Caco-2 (cell line): Measurements from ENCODE around the gene SLC66A3. TPM values are rescaled to one million over a fixed set of nuclear protein-coding genes. Genes with fewer than 3 reads are reported as not detected.

ENCODE experiments used
- BruUV-seq: library from RNA; stranded (reverse); fragments of 400-500 nt; replicated peaks from 2 replicates; lab custom pipeline; 2021; lab: Mats Ljungman, UMichigan
- CTCF ChIA-PET: fragments of 300-600 bp; sonication (Branson Sonifier 250); formaldehyde crosslinking; loops from one replicate; lab custom pipeline; 2022; ENCODE audit warnings: antibody characterized with exemption; lab: Charles Lee
- POLR2A ChIA-PET: fragments of 300-600 bp; sonication (Branson Sonifier 250); formaldehyde crosslinking; loops from one replicate; lab custom pipeline; 2022; ENCODE audit warnings: antibody characterized with exemption; lab: Charles Lee
- DNase-seq, 2 experiments: peaks; one replicate each; pipeline versions ENCODE4 v3.0.0 to v3.0.0-alpha.2; 2020 to 2022
- H3K27me3 ChIP-seq: replicated peaks from 2 replicates; pipeline ENCODE4 v1.6.0; 2011; ENCODE audit warnings: low read length; ENCODE audit not compliant: control insufficient read depth, insufficient read depth
- H3K36me3 ChIP-seq: 2 replicates; pipeline ENCODE4 v1.5.1; 2011; ENCODE audit warnings: low read length; ENCODE audit not compliant: control insufficient read depth, insufficient read depth
- H3K4me1 ChIP-seq: fragments of 250-450 bp; sonication (Bioruptor Pico); 2 replicates; pipeline ENCODE4 v1.5.1; 2020; ENCODE audit warnings: mild to moderate bottlenecking
- H3K4me3 ChIP-seq: 2 replicates; pipeline ENCODE4 v1.5.1; 2011; ENCODE audit warnings: low read depth, mild to moderate bottlenecking, control low read depth, low read length
- H3K9me3 ChIP-seq: fragments of 250-450 bp; sonication (Bioruptor Pico); 2 replicates; pipeline ENCODE4 v1.5.1; 2020; ENCODE audit warnings: mild to moderate bottlenecking, moderate library complexity
- H3K27ac Mint-ChIP-seq: one replicate; pipeline ENCODE4 v1.8.0; 2022; ENCODE audit warnings: mixed read lengths; ENCODE audit not compliant: unreplicated experiment
- H3K27me3 Mint-ChIP-seq: one replicate; pipeline ENCODE4 v1.8.0; 2022; ENCODE audit warnings: mixed read lengths; ENCODE audit not compliant: insufficient read depth, unreplicated experiment
- H3K36me3 Mint-ChIP-seq: one replicate; pipeline ENCODE4 v1.8.0; 2022; ENCODE audit warnings: mild to moderate bottlenecking, mixed read lengths; ENCODE audit not compliant: insufficient read depth, unreplicated experiment
- H3K4me1 Mint-ChIP-seq: one replicate; pipeline ENCODE4 v1.8.0; 2022; ENCODE audit warnings: low read depth, mixed read lengths; ENCODE audit not compliant: unreplicated experiment
- H3K4me3 Mint-ChIP-seq: one replicate; pipeline ENCODE4 v1.8.0; 2022; ENCODE audit warnings: mild to moderate bottlenecking, moderate library complexity, mixed read lengths; ENCODE audit not compliant: unreplicated experiment
- H3K9me3 Mint-ChIP-seq: one replicate; pipeline ENCODE4 v1.8.0; 2022; ENCODE audit warnings: mixed read lengths; ENCODE audit not compliant: unreplicated experiment
- intact Hi-C: fragments of 100-400 bp; cut with micrococcal nuclease; formaldehyde crosslinking; loops from one replicate; pipeline ENCODE4 v1.10.0; 2022; ENCODE audit not compliant: unreplicated experiment
- total RNA-seq: library from RNA; stranded (reverse); gene quantifications from 2 replicates; pipeline ENCODE4 v1.2.3, GENCODE V29; 2022
- TF ChIP-seq, protein P1 (sequence below), 2 experiments: fragments of 200-600 bp in 1 of 2; IDR thresholded peaks; 1 replicate in 1 of 2; 2 replicates in 1 of 2; pipeline versions ENCODE4 v1.5.1 to v1.8.0; 2011 to 2022; ENCODE audit warnings: antibody characterized with exemption in 1 of 2, control low read depth in 1 of 2, inconsistent platforms in 1 of 2, low read depth in 1 of 2, low read length in 1 of 2, mild to moderate bottlenecking in 1 of 2, moderate library complexity in 1 of 2; ENCODE audit not compliant: insufficient read depth in 1 of 2, severe bottlenecking in 1 of 2, unreplicated experiment in 1 of 2

SLC66A3 gene
- total RNA-seq, 1 experiment from 2014 or later, result 12.1 TPM

DNA sequence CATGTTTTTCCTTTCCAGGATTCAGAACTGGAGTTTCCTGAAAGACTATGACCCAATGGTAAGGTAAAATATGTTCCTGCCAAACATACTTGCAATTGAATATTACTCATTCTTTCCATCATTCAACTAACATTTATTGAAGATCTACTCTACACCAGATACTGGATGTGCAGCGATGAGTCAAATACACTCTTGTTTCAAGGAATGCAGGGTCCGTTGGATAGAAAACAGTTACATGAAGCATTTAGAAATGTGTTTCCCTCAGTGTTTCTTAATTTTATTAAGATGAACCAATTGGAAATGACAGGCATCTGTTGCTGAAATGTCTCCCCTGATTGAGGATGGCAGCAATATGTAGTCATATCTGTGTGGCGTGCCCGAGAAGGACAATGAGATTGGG lies 14.8 kb upstream of the SLC66A3 start:
- Mint-ChIP-seq H3K4me3 (no peak overlapping the region), H3K27me3 (peaks cover 10% of the 10 kb centered on the region), H3K27ac (no peak overlapping the region), H3K4me1 (no peaks in the 10 kb centered on the region), H3K36me3 (no peaks in the 10 kb centered on the region), H3K9me3 (no peaks in the 10 kb centered on the region)
- Histone ChIP-seq H3K27me3 (no peaks in the 10 kb centered on the region), H3K4me3 (no peak overlapping the region), H3K36me3 (no peaks in the 10 kb centered on the region), H3K4me1 (no peaks in the 10 kb centered on the region), H3K9me3 (no peaks in the 10 kb centered on the region)
- DNase-seq, result no peak
- BruUV-seq, result no TSS peak
- POLR2A ChIA-PET, result no interaction called here
- CTCF ChIA-PET, result no interaction called here
- intact Hi-C loops, result no loop called here
- TF ChIP-seq, protein P1, sequence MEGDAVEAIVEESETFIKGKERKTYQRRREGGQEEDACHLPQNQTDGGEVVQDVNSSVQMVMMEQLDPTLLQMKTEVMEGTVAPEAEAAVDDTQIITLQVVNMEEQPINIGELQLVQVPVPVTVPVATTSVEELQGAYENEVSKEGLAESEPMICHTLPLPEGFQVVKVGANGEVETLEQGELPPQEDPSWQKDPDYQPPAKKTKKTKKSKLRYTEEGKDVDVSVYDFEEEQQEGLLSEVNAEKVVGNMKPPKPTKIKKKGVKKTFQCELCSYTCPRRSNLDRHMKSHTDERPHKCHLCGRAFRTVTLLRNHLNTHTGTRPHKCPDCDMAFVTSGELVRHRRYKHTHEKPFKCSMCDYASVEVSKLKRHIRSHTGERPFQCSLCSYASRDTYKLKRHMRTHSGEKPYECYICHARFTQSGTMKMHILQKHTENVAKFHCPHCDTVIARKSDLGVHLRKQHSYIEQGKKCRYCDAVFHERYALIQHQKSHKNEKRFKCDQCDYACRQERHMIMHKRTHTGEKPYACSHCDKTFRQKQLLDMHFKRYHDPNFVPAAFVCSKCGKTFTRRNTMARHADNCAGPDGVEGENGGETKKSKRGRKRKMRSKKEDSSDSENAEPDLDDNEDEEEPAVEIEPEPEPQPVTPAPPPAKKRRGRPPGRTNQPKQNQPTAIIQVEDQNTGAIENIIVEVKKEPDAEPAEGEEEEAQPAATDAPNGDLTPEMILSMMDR (IDR thresholded peaks at IDR 0.05; ENCODE audit: insufficient read depth in 1 of 2, low read depth in 1 of 2, low read length in 1 of 2, severe bottlenecking in 1 of 2, unreplicated experiment in 1 of 2), result no peak

DNA sequence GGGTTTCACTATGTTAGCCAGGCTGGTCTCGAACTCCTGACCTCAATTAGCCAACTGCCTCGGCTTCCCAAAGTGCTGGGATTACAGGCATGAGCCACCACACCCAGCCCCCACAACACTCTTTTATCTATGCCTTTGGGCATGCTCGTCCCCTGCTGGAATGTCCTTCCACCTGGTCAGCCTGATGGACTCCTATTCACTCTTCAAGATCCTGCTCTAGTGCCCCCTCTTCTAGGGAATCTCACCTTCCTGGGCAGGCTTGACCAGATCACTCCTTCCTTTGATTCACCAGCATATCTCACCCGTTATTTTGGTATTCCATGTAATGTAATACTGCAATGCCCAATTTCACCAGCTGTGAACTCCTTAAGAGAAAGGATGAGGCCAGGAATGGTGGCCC lies 13.9 kb upstream of the SLC66A3 start:
- no peaks in the 10 kb centered on the region for H3K36me3 ChIP-seq
- Mint-ChIP-seq H3K36me3 (no peaks in the 10 kb centered on the region), H3K4me3 (no peak overlapping the region), H3K27ac (no peak overlapping the region), H3K9me3 (no peaks in the 10 kb centered on the region), H3K27me3 (peaks cover 7% of the 10 kb centered on the region), H3K4me1 (no peaks in the 10 kb centered on the region)
- TF ChIP-seq, protein P1 (IDR thresholded peaks at IDR 0.05; ENCODE audit: insufficient read depth in 1 of 2, low read depth in 1 of 2, low read length in 1 of 2, severe bottlenecking in 1 of 2, unreplicated experiment in 1 of 2), result no peak
- H3K27me3 ChIP-seq, result no peaks in the 10 kb centered on the region
- H3K9me3 ChIP-seq, result no peaks in the 10 kb centered on the region
- H3K4me3 ChIP-seq, result no peak overlapping the region
- DNase-seq, result no peak
- POLR2A ChIA-PET, result no interaction called here
- CTCF ChIA-PET, result no interaction called here
- no TSS peak for BruUV-seq
- H3K4me1 ChIP-seq, result no peaks in the 10 kb centered on the region
- intact Hi-C loops, result no loop called here

DNA sequence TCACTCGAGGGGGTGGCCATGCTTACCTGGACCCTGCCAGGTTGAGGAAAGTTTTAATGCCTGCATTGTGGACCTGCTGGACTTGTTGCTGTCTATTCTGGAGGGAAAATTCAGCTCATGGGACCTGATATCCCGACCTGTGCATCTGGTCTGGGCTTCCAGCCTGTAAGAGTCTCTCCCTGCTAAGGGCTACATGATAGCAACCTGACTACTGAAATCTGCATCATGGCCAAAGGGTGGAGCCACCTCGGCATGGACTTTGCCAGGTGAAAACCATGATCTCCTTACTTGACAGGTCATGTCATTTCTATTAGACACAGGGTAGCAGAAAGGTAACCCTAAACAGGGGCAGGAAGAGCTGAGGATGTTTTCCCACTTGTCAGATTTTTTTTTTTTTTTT lies 12.9 kb upstream of the SLC66A3 start:
- intact Hi-C loops, result no loop called here
- Mint-ChIP-seq H3K27ac (no peak overlapping the region), H3K27me3 (peaks cover 6% of the 10 kb centered on the region), H3K36me3 (no peaks in the 10 kb centered on the region), H3K4me3 (no peak overlapping the region), H3K4me1 (no peaks in the 10 kb centered on the region), H3K9me3 (no peaks in the 10 kb centered on the region)
- no peak for DNase-seq
- BruUV-seq, result no TSS peak
- ChIA-PET CTCF (no interaction called here), POLR2A (no interaction called here)
- H3K36me3 ChIP-seq, result no peaks in the 10 kb centered on the region
- H3K27me3 ChIP-seq, result no peaks in the 10 kb centered on the region
- no peaks in the 10 kb centered on the region for H3K9me3 ChIP-seq
- H3K4me1 ChIP-seq, result no peaks in the 10 kb centered on the region
- TF ChIP-seq, protein P1 (IDR thresholded peaks at IDR 0.05; ENCODE audit: insufficient read depth in 1 of 2, low read depth in 1 of 2, low read length in 1 of 2, severe bottlenecking in 1 of 2, unreplicated experiment in 1 of 2), result no peak
- no peak overlapping the region for H3K4me3 ChIP-seq
